Neuronal stem cell (in vitro differentiated cells): Measurements from ENCODE around the gene DTX3.

Experiments used
- DNase-seq: peaks from one replicate; pipeline ENCODE4 v3.0.0-alpha.2; 2013; ENCODE audit warnings: low spot score
- H2AFZ ChIP-seq: one replicate; pipeline ENCODE4 v1.6.1; 2013; ENCODE audit warnings: mild to moderate bottlenecking, low read length, inconsistent platforms
- H2AK5ac ChIP-seq: 2 replicates; pipeline ENCODE4 v1.6.1; 2013; ENCODE audit warnings: low read depth, mild to moderate bottlenecking, inconsistent platforms, low read length, moderate library complexity, mixed read lengths
- H2BK120ac ChIP-seq: 2 replicates; pipeline ENCODE4 v1.6.1; 2013; ENCODE audit warnings: low read depth, mild to moderate bottlenecking, inconsistent platforms, low read length, moderate library complexity, mixed read lengths
- H2BK12ac ChIP-seq: one replicate; pipeline ENCODE4 v1.6.1; 2013; ENCODE audit warnings: low read length, inconsistent platforms
- H2BK15ac ChIP-seq: 2 replicates; pipeline ENCODE4 v1.6.1; 2013; ENCODE audit warnings: mild to moderate bottlenecking, low read length, inconsistent platforms, mixed read lengths
- H2BK5ac ChIP-seq: one replicate; pipeline ENCODE4 v1.6.1; 2013; ENCODE audit warnings: inconsistent platforms, mild to moderate bottlenecking, low read length, moderate library complexity
- H3K14ac ChIP-seq: one replicate; pipeline ENCODE4 v1.6.1; 2013; ENCODE audit warnings: low read length, inconsistent platforms
- H3K18ac ChIP-seq: 2 replicates; pipeline ENCODE4 v1.6.1; 2013; ENCODE audit warnings: low read length, inconsistent platforms
- H3K23ac ChIP-seq: 2 replicates; pipeline ENCODE4 v1.6.1; 2013; ENCODE audit warnings: low read depth, mild to moderate bottlenecking, mixed read lengths, low read length, inconsistent platforms; ENCODE audit not compliant: poor library complexity
- H3K27ac ChIP-seq: replicated peaks from 3 replicates; pipeline ENCODE4 v1.5.1; 2013; ENCODE audit warnings: low read length, inconsistent platforms
- H3K27me3 ChIP-seq, 3 experiments: 2 replicates each; pipeline ENCODE4 v1.6.1; 2013; ENCODE audit warnings: low read length in 3 of 3, mild to moderate bottlenecking in 2 of 3, inconsistent platforms in 1 of 3, low read depth in 1 of 3, mixed read lengths in 1 of 3, moderate library complexity in 1 of 3; ENCODE audit not compliant: control insufficient read depth in 3 of 3, insufficient read depth in 3 of 3
- H3K36me3 ChIP-seq, 2 donors: replicated peaks in 1 of 2; 2 replicates each; pipeline ENCODE4 v1.6.1; 2013; ENCODE audit warnings: low read length in 2 of 2; ENCODE audit not compliant: control insufficient read depth in 2 of 2, insufficient read depth in 2 of 2
- H3K4ac ChIP-seq: 2 replicates; pipeline ENCODE4 v1.6.1; 2013; ENCODE audit warnings: inconsistent platforms, mild to moderate bottlenecking, low read length, moderate library complexity
- H3K4me1 ChIP-seq, 2 donors: 1 replicate in 1 of 2; 2 replicates in 1 of 2; pipeline ENCODE4 v1.6.1; 2013; ENCODE audit warnings: low read length in 2 of 2, low read depth in 1 of 2; ENCODE audit not compliant: control insufficient read depth in 2 of 2, insufficient read depth in 1 of 2
- H3K4me2 ChIP-seq: one replicate; pipeline ENCODE4 v1.6.1; 2013; ENCODE audit warnings: mild to moderate bottlenecking, low read length, inconsistent platforms; ENCODE audit not compliant: insufficient read depth, poor library complexity, severe bottlenecking
- H3K4me3 ChIP-seq, 2 donors: 2 replicates each; pipeline ENCODE4 v1.5.1; 2013; ENCODE audit warnings: low read length in 2 of 2, mild to moderate bottlenecking in 2 of 2, inconsistent platforms in 1 of 2, moderate library complexity in 1 of 2
- H3K79me1 ChIP-seq: one replicate; pipeline ENCODE4 v1.6.1; 2013; ENCODE audit warnings: low read depth, mild to moderate bottlenecking, inconsistent platforms, low read length, moderate library complexity
- H3K9ac ChIP-seq: one replicate; pipeline ENCODE4 v1.6.1; 2013; ENCODE audit warnings: mild to moderate bottlenecking, low read depth, low read length, inconsistent platforms; ENCODE audit not compliant: poor library complexity
- H3K9me3 ChIP-seq, 2 donors: replicated peaks in 1 of 2; 2 replicates each; pipeline versions ENCODE3 to v1.6.1; 2013; ENCODE audit warnings: low read length in 2 of 2, mild to moderate bottlenecking in 2 of 2, inconsistent platforms in 1 of 2, low read depth in 1 of 2, mixed read lengths in 1 of 2, moderate library complexity in 1 of 2; ENCODE audit not compliant: control insufficient read depth in 2 of 2, insufficient read depth in 1 of 2
- H4K8ac ChIP-seq: one replicate; pipeline ENCODE4 v1.6.1; 2013; ENCODE audit warnings: low read depth, mild to moderate bottlenecking, inconsistent platforms, low read length, moderate library complexity
- H4K91ac ChIP-seq: one replicate; pipeline ENCODE4 v1.6.1; 2013; ENCODE audit warnings: low read length, low read depth, mild to moderate bottlenecking, inconsistent platforms; ENCODE audit not compliant: poor library complexity
- WGBS, 2 donors: extraction: QIAGEN DNeasy Blood & Tissue Kit; methylation state at CpG; one replicate each; pipeline ENCODE4 v1.1.7; 2013; ENCODE audit warnings: missing lambda C conversion rate in 2 of 2, mixed read lengths in 1 of 2; ENCODE audit not compliant: insufficient read length in 2 of 2, insufficient replicate concordance in 1 of 2; ENCODE audit errors: extremely low coverage in 2 of 2; 5-methylcytosine and 5-hydroxymethylcytosine counted together

Gene DTX3

GRCh38 chr12:57620936-57621496, 16.4 kb downstream of the DTX3 start:
- Histone ChIP-seq H3K79me1 (peaks cover 1% of the 10 kb centered on the region), H3K36me3 (peaks cover 2 to 35% of the 10 kb centered on the region in 2 donors), H3K4me1 (peaks cover 1 to 6% of the 10 kb centered on the region in 2 donors), H2BK15ac (no peak overlapping the region), H3K9me3 (no peaks in the 10 kb centered on the region), H4K8ac (no peak overlapping the region), H3K27ac (no peak overlapping the region), H3K4me3 (no peak overlapping the region), H4K91ac (no peak overlapping the region), H2AFZ (peak overlapping the region; percentile 88), H3K18ac (peak overlapping the region; percentile 90), H2AK5ac (peak overlapping the region; percentile 78), H2BK12ac (no peak overlapping the region), H3K4ac (no peak overlapping the region), H3K27me3 (peaks cover 0 to 83% (median 34%) of the 10 kb centered on the region in 3 experiments), H2BK120ac (peak overlapping the region; percentile 51), H3K23ac (peak overlapping the region; percentile 83), H3K14ac (peak overlapping the region; percentile 33), H3K9ac (no peak overlapping the region), H2BK5ac (peak overlapping the region; percentile 56), H3K4me2 (peak overlapping the region; percentile 67)
- WGBS, 2 donors, result no CpG with 5 or more reads among the region's 42 CpGs
- no peak for DNase-seq

GRCh38 chr12:57621497-57622292, 17.1 kb downstream of the DTX3 start:
- Histone ChIP-seq H4K91ac (no peak overlapping the region), H3K4me2 (peak overlapping the region; percentile 67), H2BK120ac (no peak overlapping the region), H2BK5ac (peak overlapping the region; percentile 56), H3K4ac (no peak overlapping the region), H3K4me1 (peaks cover 1 to 6% of the 10 kb centered on the region in 2 donors), H2AK5ac (peak overlapping the region; percentile 78), H3K36me3 (peaks cover 0 to 35% of the 10 kb centered on the region in 2 donors), H3K27me3 (peaks cover 0 to 88% (median 39%) of the 10 kb centered on the region in 3 experiments), H3K18ac (peak overlapping the region; percentile 90), H3K27ac (no peak overlapping the region), H3K9ac (peak overlapping the region; percentile 92), H2BK15ac (no peak overlapping the region), H3K9me3 (no peaks in the 10 kb centered on the region), H3K4me3 (peak overlapping the region in 1 of 2 donors; percentile 68), H3K14ac (peak overlapping the region; percentile 33), H4K8ac (no peak overlapping the region), H3K79me1 (peaks cover 1% of the 10 kb centered on the region), H3K23ac (peak overlapping the region; percentile 83), H2BK12ac (no peak overlapping the region), H2AFZ (peak overlapping the region; percentile 88)
- no peak for DNase-seq
- WGBS, 2 donors, result no CpG with 5 or more reads among the region's 49 CpGs

- Histone ChIP-seq H3K18ac (no peak overlapping the region), H4K8ac (no peak overlapping the region), H3K4me2 (no peak overlapping the region), H3K79me1 (peaks cover 1% of the 10 kb centered on the region), H2AFZ (no peak overlapping the region), H3K27ac (no peak overlapping the region), H4K91ac (no peak overlapping the region), H3K23ac (no peak overlapping the region), H3K14ac (no peak overlapping the region), H2BK15ac (no peak overlapping the region), H3K9ac (no peak overlapping the region), H3K4me1 (peaks cover 1 to 7% of the 10 kb centered on the region in 2 donors), H2BK12ac (no peak overlapping the region), H2BK120ac (no peak overlapping the region), H3K36me3 (peaks cover 0 to 35% of the 10 kb centered on the region in 2 donors), H3K9me3 (no peaks in the 10 kb centered on the region), H3K27me3 (peaks cover 0 to 96% (median 44%) of the 10 kb centered on the region in 3 experiments), H2BK5ac (no peak overlapping the region), H3K4ac (no peak overlapping the region), H3K4me3 (peak overlapping the region in 1 of 2 donors; percentile 26), H2AK5ac (no peak overlapping the region)
- no CpG with 5 or more reads among the region's 9 CpGs for WGBS, 2 donors
- no peak for DNase-seq
Measured at GRCh38 chr12:57622293-57623245, 17.9 kb downstream of the DTX3 start.
